Measurements from ENCODE around the gene POLD1.

POLD1 gene

GRCh38 chr19:50444059-50444458 is 59.9 kb downstream of the POLD1 start:
- no peak for FAIRE-seq

- FAIRE-seq = no peak
Measured at GRCh38 chr19:50447053-50447452, 62.9 kb downstream of the POLD1 start.

- no peak for FAIRE-seq
Measured at GRCh38 chr19:50447750-50448149, 63.6 kb downstream of the POLD1 start.

- no peak for FAIRE-seq
Measured at GRCh38 chr19:50449236-50449899, 65.2 kb downstream of the POLD1 start.

GRCh38 chr19:50450369-50451222 is 66.4 kb downstream of the POLD1 start:
- FAIRE-seq = no peak

- FAIRE-seq = no peak
Measured at GRCh38 chr19:50451223-50451534, 67.0 kb downstream of the POLD1 start.

GRCh38 chr19:50453243-50453642 is 69.1 kb downstream of the POLD1 start:
- no peak for FAIRE-seq

GRCh38 chr19:50455992-50456391 is 71.8 kb downstream of the POLD1 start:
- no peak for FAIRE-seq

- no peak for FAIRE-seq
Measured at GRCh38 chr19:50457300-50457699, 73.2 kb downstream of the POLD1 start.

- no peak for FAIRE-seq
Measured at GRCh38 chr19:50458396-50459066, 74.4 kb downstream of the POLD1 start.

GRCh38 chr19:50459067-50459456 is 74.9 kb downstream of the POLD1 start:
- FAIRE-seq = no peak

- no peak for FAIRE-seq
Measured at GRCh38 chr19:50459638-50460037, 75.5 kb downstream of the POLD1 start.

- FAIRE-seq = no peak
Measured at GRCh38 chr19:50460161-50460765, 76.1 kb downstream of the POLD1 start.

- no peak for FAIRE-seq
Measured at GRCh38 chr19:50461066-50461875, 77.1 kb downstream of the POLD1 start.

- FAIRE-seq = no peak
Measured at GRCh38 chr19:50462970-50463369, 78.8 kb downstream of the POLD1 start.

GRCh38 chr19:50464348-50464747 is 80.2 kb downstream of the POLD1 start:
- no peak for FAIRE-seq

- FAIRE-seq = no peak
Measured at GRCh38 chr19:50465000-50465399, 80.9 kb downstream of the POLD1 start.

GRCh38 chr19:50465986-50466705 is 82.0 kb downstream of the POLD1 start:
- no peak for FAIRE-seq

- no peak for FAIRE-seq
Measured at GRCh38 chr19:50466706-50467039, 82.5 kb downstream of the POLD1 start.

- FAIRE-seq = no peak
Measured at GRCh38 chr19:50467566-50467965, 83.4 kb downstream of the POLD1 start.

Data from endometrium (tissue), 2 donors.